HFFc6 (cell line): ENCODE measurements around the gene RASA3. TPM values are rescaled to one million over a fixed set of nuclear protein-coding genes. Genes with fewer than 3 reads are reported as not detected.

Experiments used
- DNase-seq: peaks from one replicate; pipeline ENCODE4 v3.0.0-alpha.2; 2018
- H3K27ac Mint-ChIP-seq: 2 replicates; pipeline ENCODE4 v1.8.0; 2020; ENCODE audit warnings: mild to moderate bottlenecking, mixed read lengths
- H3K27me3 Mint-ChIP-seq: 2 replicates; pipeline ENCODE4 v1.8.0; 2021; ENCODE audit warnings: mild to moderate bottlenecking, moderate library complexity, mixed read lengths; ENCODE audit not compliant: insufficient read depth
- H3K36me3 Mint-ChIP-seq: 2 replicates; pipeline ENCODE4 v1.8.0; 2021; ENCODE audit warnings: low read depth, mixed read lengths
- H3K4me1 Mint-ChIP-seq: 2 replicates; pipeline ENCODE4 v1.8.0; 2020; ENCODE audit warnings: low read depth, mixed read lengths
- H3K4me3 Mint-ChIP-seq: 2 replicates; pipeline ENCODE4 v1.8.0; 2020; ENCODE audit warnings: mild to moderate bottlenecking, moderate library complexity, mixed read lengths
- H3K9me3 Mint-ChIP-seq: 2 replicates; pipeline ENCODE4 v1.8.0; 2020; ENCODE audit warnings: mild to moderate bottlenecking, mixed read lengths
- total RNA-seq, 6 experiments: library from RNA; stranded (reverse); fragmentation: NEBNext Ultra II Directional; extraction: Animal tissue kit (Norgen Biotek cat#: 25700); gene quantifications; 2 replicates in 1 of 6; 3 replicates in 5 of 6; pipeline ENCODE4 v1.2.3, GENCODE V29; 2021
- TF ChIP-seq, protein P1 (sequence below): fragments of 200-600 bp; sonication (generic); IDR thresholded peaks from 2 replicates; pipeline ENCODE4 v1.5.0; 2021; ENCODE audit warnings: antibody characterized with exemption, mild to moderate bottlenecking

Gene RASA3
- total RNA-seq, 6 experiments from 2014 or later: 31.6 to 37.6 (median 33.1) TPM

DNA sequence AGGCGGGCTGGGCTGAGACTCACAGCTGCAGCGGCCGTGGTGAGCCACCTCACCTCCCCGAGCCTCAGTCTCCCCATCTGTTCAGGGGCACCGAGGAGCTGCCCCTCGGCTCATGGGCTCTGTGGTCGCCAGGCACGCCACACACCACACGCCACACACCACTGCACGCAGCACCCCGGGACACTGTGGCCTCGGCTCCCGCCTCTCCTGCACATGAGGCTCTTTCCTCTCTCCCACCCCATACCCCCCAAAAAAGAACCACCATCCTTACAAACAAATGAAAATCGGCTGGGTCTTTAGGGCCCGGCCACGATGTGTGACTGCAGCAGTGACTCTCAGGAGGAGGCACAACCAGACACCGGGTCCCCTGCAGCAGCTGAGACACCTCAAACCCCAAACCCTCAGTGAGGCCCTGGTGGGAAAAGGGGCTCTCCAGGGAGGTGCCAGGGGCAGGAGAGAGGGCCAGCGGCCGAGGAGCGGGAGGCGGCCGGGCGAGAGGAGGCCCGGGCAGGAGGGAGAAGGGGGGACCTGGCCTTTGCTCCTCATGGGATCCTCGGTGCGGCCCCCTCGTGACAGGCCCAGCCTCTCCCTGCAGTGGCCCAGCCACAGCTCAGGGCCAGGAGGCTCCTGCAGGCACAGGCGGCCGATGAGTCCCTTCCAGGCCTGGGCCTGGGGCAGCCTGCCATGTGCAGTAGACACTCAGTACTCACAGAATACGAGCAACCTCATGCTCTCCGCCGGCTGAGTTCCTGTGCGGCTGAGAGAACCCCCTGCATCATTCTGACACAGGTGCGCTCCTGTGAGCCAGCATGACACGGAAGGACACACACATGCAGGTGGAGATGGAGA, 66.3 kb downstream of the RASA3 start:
- TF ChIP-seq, protein P1, sequence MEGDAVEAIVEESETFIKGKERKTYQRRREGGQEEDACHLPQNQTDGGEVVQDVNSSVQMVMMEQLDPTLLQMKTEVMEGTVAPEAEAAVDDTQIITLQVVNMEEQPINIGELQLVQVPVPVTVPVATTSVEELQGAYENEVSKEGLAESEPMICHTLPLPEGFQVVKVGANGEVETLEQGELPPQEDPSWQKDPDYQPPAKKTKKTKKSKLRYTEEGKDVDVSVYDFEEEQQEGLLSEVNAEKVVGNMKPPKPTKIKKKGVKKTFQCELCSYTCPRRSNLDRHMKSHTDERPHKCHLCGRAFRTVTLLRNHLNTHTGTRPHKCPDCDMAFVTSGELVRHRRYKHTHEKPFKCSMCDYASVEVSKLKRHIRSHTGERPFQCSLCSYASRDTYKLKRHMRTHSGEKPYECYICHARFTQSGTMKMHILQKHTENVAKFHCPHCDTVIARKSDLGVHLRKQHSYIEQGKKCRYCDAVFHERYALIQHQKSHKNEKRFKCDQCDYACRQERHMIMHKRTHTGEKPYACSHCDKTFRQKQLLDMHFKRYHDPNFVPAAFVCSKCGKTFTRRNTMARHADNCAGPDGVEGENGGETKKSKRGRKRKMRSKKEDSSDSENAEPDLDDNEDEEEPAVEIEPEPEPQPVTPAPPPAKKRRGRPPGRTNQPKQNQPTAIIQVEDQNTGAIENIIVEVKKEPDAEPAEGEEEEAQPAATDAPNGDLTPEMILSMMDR: no peak
- Mint-ChIP-seq H3K36me3 (peaks cover 4% of the 10 kb centered on the region), H3K27ac (peak overlapping the region; percentile 99), H3K9me3 (peaks cover 3% of the 10 kb centered on the region), H3K4me3 (peak overlapping the region; percentile 89), H3K4me1 (peaks cover 72% of the 10 kb centered on the region), H3K27me3 (peaks cover 20% of the 10 kb centered on the region)
- no peak for DNase-seq

DNA sequence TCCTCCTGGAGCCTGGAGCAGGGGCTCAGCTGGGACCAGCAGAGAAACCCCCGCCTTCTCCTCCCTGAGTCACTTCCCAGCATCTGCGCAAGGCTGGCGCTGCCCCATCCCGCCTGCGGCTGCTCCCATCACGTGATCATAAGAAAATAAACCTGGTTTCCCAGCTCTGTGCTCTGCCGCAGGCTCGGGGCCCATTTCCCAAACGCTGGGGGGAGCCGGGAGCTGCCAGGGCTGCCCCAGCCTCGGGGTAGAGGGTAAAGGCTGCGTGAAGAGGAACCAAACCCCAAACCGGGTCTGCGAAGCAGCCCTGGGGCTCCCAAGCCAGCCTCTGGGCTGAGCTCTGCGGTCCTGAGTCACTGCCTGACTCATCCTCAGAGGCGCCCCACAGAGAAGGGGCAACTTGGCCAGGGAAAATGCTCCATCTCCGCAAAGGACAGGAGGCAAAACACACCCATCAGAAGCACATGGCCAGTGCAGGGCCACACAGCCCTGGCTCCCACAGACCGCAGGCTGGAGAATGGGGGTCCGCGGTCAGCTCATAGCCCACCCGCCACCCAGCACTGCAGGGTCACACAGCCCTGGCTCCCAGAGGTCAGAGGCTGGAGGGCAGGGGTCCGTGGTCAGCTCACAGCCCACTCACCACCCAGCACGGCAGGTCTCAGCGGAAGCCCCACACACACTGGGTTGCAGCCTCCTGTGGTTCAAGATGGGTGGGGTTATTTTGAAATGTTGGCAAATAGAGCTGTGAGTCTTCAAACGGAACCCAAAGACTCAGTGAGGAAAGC, 67.1 kb downstream of the RASA3 start:
- Mint-ChIP-seq H3K4me3 (peak overlapping the region; percentile 89), H3K27me3 (peaks cover 20% of the 10 kb centered on the region), H3K27ac (peak overlapping the region; percentile 99), H3K4me1 (peaks cover 72% of the 10 kb centered on the region), H3K9me3 (no peaks in the 10 kb centered on the region), H3K36me3 (no peaks in the 10 kb centered on the region)
- DNase-seq: peak; percentile 99
- TF ChIP-seq, protein P1: peak; percentile 36; the same call in 1 of the 2 replicates

GRCh38 chr13:114064450-114065140, 67.8 kb downstream of the RASA3 start:
- peak overlapping the region; percentile 89 for H3K4me3 Mint-ChIP-seq
- H3K4me1 Mint-ChIP-seq: peaks cover 72% of the 10 kb centered on the region
- peaks cover 20% of the 10 kb centered on the region for H3K27me3 Mint-ChIP-seq
- H3K27ac Mint-ChIP-seq: peak overlapping the region; percentile 99
- no peaks in the 10 kb centered on the region for H3K9me3 Mint-ChIP-seq
- H3K36me3 Mint-ChIP-seq: 0 out of 2 replicates have a peak, but pooled peaks cover 4% of the 10 kb centered on the region
- no peak for DNase-seq
- TF ChIP-seq, protein P1: peak; percentile 16; the same call in 1 of the 2 replicates

- TF ChIP-seq, protein P1: no peak
- H3K4me1 Mint-ChIP-seq: peaks cover 67% of the 10 kb centered on the region
- 0 out of 2 replicates have a peak, but pooled peaks cover 4% of the 10 kb centered on the region for H3K36me3 Mint-ChIP-seq
- H3K9me3 Mint-ChIP-seq: no peaks in the 10 kb centered on the region
- peak; percentile 71 for DNase-seq
- H3K27ac Mint-ChIP-seq: peak overlapping the region; percentile 99
- H3K4me3 Mint-ChIP-seq: peak overlapping the region; percentile 89
- peaks cover 18% of the 10 kb centered on the region for H3K27me3 Mint-ChIP-seq
Observed at GRCh38 chr13:114063545-114064449, 68.6 kb downstream of the RASA3 start.
